GM13976 (cell line): ENCODE data around the gene BCHE.

Experiments used
- DNase-seq: peaks from one replicate; pipeline ENCODE4 v3.0.0; 2012; ENCODE audit warnings: low spot score
- CTCF ChIP-seq: IDR thresholded peaks from 2 replicates; pipeline ENCODE4 v1.5.1; 2012; ENCODE audit warnings: borderline replicate concordance, mild to moderate bottlenecking; ENCODE audit not compliant: insufficient read depth; ENCODE audit errors: extremely low read depth, missing control alignments, control extremely low read depth
- in situ Hi-C: fragments of 300-500 bp; cut with MboI; formaldehyde crosslinking; loops from one replicate; pipeline ENCODE4 v1.12.0; 2022; ENCODE audit warnings: low sequenced_read_pairs, mixed read lengths, inconsistent platforms; ENCODE audit not compliant: unreplicated experiment

The BCHE gene

GRCh38 chr3:165837058-165837525, at the start of gene BCHE:
Gene BCHE, minus strand, starts transcription at chr3:165837423. Its CDS starts 6,390 bp downstream, at chr3:165831033.
- no peak for TF ChIP-seq CTCF
- in situ Hi-C loops: no loop called here
- DNase-seq: no peak

GRCh38 chr3:165885558-165886270, 48.5 kb upstream of the BCHE start:
- DNase-seq: no peak
- TF ChIP-seq CTCF: no peak
- in situ Hi-C loops: no loop called here

- in situ Hi-C loops: no loop called here
- no peak for TF ChIP-seq CTCF
- DNase-seq: no peak
Measured at GRCh38 chr3:165884518-165884917, 47.3 kb upstream of the BCHE start.

- no peak for DNase-seq
- no peak for TF ChIP-seq CTCF
- in situ Hi-C loops: no loop called here
Measured at GRCh38 chr3:165883863-165884478, 46.7 kb upstream of the BCHE start.

GRCh38 chr3:165883117-165883516, 45.9 kb upstream of the BCHE start:
- no peak for DNase-seq
- in situ Hi-C loops: no loop called here
- no peak for TF ChIP-seq CTCF

GRCh38 chr3:165875644-165876043, 38.4 kb upstream of the BCHE start:
- no peak for DNase-seq
- in situ Hi-C loops: no loop called here
- TF ChIP-seq CTCF: no peak
